Brain pericyte (primary cell): ENCODE results near the gene PCSK4.
"Not testable (repeated sequence)": the region's sequence is repeated elsewhere in the genome, so short reads cannot be mapped to it uniquely, and the experiment has no call there.

Experiments used
- DNase-seq: peaks from one replicate; pipeline ENCODE4 v3.0.0-alpha.2; 2012; ENCODE audit warnings: low read depth, low spot score

PCSK4 gene

DNA sequence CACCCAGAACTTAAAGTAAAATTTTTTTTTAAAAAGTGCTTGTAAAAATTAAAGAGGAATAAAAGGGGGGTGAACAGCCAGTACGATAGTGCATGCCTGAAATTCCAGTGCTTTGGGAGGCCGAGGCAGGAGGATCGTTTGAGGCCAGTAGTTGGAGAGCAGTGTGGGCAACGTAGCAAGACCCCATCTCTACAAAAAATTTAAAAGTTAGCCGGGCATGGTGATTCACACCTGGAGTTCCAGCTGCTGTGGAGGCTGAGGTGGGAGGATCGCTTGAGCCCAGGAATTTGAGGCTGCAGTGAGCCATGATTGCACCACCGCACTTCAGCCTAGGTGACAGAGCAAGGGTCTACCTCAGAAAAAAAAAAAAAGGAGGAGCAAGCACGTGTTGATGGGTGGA, 14.9 kb upstream of the PCSK4 start:
- no peak for DNase-seq

DNA sequence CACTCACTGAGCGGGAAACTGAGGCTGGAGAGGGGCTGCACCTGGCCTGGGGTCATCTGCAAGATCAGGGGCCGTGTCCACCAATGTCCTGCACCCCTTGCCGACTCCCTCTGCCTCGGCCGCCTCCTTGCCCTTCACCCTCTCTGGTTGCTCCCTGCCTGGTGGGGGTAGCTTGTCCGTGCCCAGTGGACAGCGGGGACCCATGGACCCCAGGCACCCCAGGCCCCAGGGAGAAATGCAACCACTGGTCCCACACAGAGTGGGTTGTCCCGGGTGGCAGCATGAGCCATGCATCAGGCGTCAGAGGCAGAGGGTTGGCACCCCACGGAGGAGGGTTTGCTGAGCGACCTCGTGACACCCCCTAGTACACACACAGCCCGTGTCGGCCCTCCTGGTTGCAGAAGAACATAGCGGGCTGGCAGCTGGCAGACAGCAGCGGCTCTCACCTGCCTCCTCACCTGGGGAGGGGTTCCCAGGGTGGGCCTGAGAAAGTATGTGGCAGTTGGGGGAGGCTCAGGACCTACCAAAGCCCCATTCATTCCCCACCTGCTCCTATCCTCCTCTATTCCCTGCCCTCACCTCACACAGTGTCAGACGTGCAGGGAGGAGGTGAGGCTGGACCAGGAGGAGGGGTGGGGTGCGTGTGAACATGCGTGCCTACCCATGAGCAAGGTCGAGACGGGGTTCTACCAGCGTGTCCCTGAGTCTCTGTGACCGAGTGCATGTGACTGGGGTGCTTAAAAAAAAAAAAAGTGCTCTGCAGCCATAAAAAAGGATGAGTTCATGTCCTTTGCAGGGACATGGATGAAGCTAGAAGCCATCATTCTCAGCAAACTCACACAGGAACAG, 14.0 kb upstream of the PCSK4 start:
- no peak for DNase-seq

DNA sequence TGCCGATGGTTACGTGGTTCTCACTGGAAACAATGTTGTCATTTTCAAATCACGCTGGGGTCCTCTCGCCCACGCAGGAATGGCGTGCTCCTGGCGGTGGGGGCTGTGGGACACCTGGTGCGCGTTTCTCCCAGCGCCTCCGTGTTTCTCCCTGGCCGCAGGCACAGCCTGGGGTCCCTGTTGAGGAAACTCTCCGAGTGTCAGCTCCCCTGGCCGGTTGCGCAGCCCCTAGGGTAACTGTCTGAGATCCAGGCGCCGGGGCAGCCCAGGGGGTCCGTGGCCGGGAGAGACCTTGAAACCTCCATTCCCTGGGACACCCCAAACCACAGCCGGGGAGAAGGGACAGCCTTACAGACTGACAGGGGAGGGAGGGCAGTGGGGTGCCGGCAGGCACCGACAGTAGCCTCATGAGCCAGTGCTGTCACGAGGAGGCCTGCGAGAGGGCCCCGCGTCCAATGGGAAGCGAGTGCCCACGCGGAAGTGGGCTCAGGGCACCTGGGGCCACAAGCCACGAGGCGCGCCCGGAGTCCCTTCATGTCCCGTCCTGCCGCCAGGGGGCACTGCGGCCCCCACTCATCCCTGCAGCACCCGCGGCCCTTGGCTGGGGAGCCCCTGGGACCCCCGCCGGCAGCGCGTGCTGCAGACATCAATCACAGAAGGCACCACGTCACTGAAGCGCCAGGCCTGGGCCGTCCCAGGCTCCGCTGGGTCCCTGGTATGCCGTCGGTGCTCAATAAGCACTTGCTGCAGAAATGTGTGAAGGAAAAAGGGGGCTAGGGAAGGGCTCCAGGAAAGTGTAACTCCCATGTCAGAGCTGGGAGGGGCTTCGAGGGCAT, 13.2 kb upstream of the PCSK4 start:
- no peak for DNase-seq

DNA sequence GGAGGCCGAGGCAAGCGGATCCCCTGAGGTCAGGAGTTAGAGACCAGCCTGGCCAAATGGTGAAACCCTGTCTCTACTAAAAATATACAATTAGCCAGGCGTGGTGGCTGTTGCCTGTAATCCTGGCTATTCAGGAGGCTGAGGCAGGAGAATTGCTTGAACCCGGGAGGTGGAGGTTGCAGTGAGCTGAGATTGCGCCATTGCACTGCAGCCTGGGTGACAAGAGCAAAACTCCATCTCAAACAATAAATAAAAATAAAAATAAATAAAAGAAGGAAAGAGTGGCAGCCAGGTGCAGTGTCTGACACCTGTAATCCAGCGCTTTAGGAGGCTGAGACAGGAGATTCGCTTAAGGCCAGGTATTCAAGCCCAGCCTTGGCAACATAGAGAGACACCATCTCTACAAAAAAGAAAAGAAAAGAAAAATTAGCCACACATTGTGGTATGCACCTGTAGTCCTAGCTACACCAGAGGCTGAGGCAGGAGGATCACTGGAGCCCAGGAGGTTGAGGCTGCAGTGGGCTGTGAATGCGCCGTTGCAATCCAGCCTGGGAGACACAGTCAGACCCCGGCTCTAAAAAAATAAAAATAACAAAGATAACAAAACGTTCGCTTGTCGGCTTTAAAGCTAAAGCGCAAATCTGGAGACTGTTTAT, 12.4 kb upstream of the PCSK4 start:
- DNase-seq: no peak

DNA sequence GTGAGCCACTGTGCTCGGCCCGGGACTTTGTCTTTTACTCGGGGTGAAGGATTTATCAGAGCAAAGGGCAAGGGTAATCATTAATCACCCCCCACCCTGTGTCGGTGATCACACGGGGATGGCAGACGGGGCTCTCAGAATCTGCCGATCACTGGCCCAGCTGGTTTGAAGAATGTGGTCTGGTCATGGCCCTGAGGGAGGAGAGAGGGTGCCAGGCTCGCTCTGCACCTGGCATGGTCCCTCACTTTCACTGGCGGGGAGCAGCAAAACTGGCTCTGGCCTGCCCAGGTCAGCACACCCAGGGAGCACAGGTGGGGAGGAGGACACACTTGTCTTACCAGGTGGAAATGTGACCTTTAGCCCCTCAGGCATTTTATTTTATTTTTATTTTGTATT, 11.0 kb upstream of the PCSK4 start:
- DNase-seq: no peak

DNA sequence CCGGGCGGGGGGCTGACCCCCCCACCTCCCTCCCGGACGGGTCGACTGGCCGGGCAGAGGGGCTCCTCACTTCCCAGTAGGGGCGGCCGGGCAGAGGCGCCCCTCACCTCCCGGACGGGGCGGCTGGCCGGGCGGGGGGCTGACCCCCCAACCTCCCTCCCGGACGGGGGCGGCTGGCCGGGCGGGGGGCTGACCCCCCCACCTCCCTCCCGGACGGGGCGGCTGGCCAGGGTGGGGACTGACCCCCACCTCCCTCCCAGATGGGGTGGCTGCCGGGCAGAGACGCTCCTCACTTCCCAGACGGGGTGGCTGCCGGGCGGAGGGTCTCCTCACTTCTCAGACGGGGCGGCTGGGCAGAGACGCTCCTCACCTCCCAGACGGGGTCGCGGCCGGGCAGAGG, 9.1 kb upstream of the PCSK4 start:
- not testable (repeated sequence) for DNase-seq

DNA sequence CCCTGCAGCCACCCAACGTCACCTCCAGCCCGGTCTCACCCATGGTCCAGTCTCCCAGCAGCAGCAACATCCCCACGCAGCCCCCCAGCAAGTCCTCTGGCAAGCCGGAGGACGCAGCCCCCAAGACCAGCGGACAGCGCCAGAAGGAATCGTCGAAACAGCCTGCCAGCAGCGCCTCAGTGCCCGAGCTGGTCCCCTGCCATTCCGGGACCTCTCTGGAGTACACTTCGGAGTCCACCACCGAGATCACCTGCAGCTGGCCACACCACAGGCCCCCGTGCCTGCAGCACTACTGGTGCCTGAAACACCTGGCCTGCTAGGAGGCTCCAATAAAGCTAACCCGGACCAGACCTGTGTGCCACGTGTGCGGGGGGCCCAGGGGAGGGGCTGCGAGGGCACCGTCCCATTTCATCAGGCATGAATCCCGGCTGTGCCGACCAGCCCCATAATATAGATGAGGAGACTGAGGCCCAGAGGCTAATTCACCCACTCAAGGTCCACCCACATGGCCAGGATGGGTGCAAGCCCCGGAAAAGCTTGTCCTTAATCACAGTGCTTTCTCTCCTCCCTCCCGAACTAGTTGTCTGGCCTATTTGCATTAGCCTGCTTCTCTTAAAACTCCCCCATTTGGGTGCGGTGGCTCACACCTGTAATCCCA, 7.6 kb upstream of the PCSK4 start:
- DNase-seq: no peak

DNA sequence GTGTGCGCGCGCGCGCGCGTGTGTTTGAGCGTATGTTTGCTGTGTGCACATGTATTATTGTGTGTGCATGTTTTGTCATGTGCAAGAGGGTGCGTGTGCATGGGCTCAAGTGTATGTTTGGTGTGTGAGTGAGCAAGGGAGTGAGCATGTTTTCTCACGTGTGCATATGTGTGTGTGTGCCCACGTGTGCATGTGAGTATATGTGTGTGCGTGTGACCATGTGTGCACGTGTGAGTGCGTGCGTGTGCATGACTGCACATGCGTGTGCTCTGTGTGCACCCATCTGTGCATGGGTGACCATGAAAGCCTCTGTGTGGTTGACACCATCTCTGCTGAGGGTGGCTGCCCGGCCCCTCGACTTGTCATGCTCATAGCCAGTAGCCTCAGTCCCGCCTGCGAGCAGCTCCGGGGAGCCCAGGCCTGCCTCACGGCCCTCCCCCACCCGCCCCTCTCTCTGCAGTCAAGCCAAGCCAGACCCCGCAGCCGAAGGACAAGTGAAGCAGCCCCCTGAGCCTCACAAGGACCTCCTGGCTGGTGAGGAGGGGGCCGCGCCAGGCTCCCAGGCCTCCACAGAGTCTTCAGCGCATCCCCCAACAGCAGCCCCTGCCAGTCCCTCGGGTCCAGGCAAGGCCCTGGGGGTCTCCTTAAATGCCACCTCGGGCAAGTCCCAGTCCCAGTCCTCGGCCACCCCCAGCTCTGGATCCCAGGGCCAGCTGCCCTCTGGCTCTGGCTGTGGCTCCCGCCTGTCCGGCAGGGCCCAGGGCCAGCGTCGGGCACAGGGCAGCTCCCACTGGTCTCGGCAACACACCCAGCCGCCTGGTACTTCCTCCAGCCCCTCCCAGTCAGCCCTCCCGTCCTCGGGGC, 6.8 kb upstream of the PCSK4 start:
- no peak for DNase-seq

DNA sequence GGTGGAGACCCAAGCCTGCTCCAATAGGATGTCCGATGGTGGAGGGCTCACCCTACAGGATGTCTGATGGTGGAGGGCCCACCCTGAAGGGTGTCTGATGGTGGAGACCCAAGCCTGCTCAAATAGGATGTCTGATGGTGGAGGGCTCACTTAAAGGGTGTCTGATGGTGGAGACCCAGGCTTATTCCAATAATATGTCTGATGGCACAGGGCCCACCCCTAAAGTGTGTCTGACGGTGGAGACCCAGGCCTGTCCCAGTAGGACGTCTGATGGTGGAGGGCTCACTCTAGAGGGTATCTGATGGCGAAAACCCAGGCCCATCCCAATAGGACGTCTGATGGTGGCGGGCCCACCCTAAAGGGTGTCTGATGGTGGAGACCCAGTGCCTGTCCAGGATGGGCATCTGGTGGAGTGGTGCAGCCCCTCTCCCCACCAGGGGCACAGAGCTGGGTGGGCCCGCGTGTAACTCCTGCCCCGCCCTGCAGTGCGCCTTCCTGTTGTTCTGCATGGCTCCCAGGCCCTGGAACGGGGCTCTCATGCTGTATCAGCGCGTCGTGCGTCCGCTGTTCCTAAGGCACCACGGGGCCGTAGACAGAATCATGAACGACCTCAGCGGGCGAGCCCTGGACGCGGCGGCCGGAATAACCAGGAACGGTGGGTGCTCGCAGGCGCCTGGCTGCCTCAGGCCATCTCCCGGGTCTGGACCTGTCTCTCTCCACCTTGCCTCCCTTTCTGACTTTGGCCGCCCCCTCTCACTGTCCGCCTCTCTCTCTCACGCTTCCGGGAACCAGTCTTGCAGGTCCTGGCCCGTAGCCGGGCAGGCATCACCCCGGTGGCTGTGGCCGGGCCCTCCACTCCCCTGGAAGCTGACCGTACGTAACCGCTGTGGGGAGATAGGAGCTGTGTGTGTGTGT, 5.9 kb upstream of the PCSK4 start:
- DNase-seq: no peak

DNA sequence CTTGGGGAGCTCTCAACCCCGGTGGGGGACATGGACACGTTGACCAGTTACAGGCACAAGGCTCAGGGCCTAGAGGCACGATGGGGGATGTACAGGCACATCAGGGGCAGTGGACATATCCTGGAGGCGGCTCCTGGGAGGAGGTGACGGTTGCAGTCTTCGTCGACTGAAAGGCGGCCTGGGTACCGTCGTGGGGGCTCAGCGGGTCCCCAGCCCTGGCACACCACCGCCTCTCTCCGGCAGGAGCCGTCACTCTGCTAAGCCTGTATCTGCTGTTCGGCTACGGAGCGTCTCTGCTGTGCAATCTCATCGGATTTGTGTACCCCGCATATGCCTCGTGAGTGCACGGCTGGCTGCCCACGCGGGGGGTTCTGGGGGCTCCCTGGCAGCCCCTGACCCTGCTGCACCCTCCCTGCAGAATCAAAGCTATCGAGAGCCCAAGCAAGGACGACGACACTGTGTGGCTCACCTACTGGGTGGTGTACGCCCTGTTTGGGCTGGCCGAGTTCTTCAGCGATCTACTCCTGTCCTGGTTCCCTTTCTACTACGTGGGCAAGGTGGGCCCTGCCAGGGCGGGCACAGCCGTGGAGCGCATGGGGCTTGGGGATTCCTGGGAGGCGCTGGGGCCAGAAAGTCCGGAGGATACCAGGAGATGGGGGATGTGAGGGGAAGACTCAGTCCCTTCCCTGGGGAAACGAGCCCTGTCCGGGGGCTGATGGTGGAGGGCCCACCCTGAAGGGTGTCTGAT, 5.1 kb upstream of the PCSK4 start:
- DNase-seq: no peak

DNA sequence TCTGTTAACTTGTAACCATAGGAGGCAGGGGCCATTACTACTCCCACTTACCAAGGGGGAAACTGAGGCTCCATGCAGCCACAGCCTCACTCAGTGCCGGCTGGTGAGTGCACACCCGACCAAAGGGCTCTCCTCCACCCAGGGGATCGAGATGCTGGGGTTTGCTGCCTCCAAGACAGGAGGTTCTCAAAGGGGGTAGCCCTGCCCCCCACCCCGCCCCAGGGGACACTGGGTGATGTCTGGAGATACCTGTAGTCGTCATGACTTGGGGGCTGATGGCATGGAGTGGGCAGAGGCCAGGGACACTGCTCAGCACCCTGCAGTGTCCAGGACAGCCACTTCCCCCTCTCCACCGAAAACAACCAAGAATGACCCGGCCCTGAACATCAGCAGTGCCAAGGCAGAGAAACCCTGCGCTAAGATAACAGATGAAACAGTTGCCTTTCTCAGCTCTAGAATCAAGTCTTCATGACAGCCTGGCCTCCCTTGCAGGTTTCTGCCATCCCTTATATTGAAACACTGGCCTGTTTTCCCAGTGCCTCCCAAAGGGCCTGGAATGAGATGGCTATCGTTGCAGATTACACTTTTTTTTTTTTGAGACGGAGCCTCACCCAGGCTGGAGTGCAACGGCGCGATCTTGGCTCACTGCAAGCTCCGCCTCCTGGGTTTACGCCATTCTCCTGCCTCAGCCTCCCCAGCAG, 4.1 kb upstream of the PCSK4 start:
- no peak for DNase-seq

DNA sequence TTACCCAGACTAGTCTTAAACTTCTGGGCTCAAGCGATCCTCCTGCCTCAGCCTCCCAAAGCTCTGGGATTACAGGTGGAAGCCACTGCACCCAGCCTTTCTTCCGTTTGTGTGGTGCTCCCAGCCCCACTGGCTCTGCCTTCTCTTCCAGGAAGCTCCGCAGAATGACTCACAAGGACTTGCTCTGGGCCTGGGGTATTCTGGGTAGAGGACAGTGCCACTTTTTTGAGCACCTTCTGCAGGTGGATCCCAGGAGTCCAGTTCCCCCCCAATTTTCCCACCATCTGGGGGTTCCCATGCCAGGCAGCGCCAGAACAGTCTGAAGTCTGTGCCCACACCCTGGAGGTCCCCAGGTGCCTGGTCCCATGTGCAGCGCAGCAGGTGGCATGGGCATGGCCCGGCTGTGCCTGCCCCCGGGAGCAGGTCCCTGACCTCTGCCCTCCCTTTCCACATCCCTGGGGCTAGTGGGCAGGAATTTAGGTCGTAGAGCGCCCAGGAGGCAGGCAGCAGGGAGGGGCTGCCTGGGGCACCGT, 2.4 kb upstream of the PCSK4 start:
- no peak for DNase-seq

DNA sequence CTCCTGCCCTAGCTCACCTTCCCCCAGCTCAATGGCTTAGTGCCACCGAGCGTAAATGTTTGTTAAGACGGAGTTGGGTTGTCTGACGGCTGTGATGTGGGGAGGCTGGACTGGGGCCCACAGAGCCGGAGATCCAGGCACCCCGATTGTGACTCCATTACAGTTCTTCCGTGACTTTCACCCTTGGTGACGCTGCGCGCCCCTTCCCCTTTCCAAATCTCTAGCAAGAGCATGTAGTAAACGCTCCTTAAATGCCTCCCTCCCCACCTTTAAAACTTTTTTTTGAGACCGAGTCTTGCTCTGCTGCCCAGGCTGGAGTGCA, 1.7 kb upstream of the PCSK4 start:
- DNase-seq: no peak

DNA sequence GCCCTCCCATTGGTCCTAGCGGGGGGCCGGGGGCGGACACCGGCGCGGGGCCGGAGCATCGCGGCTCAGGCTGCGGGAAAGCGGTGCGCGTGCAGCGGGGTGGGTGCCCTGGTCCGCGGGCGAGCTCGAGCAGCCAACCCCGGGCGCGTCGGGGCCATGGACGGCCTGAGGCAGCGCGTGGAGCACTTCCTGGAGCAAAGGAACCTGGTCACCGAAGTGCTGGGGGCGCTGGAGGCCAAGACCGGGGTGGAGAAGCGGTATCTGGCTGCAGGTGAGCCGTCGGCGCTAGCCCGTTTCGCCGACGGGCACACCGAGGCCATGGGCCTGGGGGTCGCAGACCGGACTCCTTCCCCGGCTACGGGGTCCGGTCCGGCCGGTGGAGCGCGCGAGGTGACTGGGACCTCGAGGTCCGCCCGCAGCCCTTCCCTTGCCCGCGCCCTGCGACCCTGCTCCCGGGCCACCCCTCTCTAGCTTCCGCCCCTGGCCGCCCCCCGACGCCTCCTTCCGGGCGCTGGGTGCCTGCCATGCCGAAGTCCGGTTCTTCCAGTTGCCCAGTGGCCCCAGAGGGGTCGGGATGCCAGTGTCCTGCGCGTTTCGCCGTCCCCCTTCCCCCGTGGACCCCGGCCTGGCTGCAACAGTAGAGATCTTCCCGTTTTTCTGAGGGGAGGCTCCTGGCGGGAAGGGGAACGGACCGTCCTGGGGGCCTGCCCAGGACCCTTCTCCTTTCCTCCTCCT, 1.1 kb upstream of the PCSK4 start, which contains the start of gene REEP6:
Gene REEP6 (plus strand): TSS at position 68 of the 735 bp plus-strand sequence. CDS start 89 bp downstream, at position 157.
- DNase-seq: no peak

DNA sequence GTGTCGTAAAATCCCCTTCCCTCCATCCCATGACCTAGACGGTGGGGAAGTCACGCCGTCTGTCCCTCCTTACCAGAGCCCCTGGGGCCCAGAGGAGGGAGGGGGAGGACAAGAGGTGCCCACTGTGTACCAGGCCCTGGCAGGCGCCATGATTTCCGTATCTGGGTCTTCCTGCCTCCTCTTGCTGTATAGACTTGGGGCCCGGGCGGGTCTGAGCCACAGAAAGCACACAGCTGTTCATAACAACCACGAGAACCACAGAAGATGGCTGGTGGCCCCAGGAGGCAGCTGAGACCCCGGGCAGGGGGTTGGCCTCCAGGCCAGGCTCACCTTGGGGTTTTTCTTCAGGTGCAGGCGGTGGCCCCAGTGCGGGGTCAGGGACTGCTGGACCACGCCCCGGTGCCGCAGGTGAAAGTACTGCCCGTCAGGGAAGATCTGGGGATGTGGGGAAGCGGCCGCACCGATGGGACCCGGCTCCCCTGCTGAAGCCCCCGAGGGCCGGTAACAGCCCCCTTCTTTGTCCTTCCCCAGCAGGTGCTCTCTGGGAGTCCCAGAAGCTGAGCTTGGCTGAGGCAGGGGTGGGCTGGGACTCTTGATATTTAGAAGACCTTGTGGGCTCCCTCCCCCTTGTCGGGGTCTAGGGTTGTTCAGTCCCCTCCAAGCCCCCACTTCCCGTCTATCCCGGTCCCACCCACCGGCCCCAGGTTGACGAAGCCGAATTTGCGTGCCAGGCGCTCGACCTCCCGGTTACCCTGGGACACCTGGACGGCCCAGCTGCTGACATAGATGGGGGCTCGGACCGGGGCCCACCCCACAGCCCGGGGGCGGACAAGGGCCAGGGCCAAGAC, 463 bp downstream of the PCSK4 start:
- DNase-seq: no peak

DNA sequence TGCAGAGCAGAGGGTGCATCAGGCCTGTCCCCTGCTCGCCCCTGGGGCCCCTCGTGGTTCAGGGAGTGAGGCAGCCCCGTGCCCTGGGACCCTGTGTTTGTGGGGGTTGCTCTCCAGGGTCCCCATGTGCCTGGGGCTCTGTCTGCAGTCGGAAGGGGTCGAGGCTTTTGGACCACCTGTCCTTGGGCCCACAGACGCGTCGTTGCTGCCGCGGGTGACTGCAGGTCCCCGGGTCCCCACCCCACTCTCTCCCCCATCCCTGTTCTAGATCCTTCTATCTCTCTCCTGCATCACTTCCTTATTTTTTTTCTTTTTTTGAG, 1.9 kb downstream of the PCSK4 start:
- DNase-seq: no peak
